Thyroid gland (tissue), 4 donors: ENCODE measurements around the gene HELZ. TPM values are rescaled to one million over a fixed set of nuclear protein-coding genes. Genes with fewer than 3 reads are reported as not detected.

ENCODE experiments used
- DNase-seq, 2 donors: peaks; one replicate each; pipeline ENCODE4 v3.0.0-alpha.2; 2019
- H3K27ac ChIP-seq, 3 donors: fragments of 200-600 bp; sonication (generic); 1 replicate in 2 of 3; 2 replicates in 1 of 3; pipeline ENCODE4 v1.5.1; 2016 to 2019; ENCODE audit warnings: mild to moderate bottlenecking in 1 of 3, moderate library complexity in 1 of 3
- H3K27me3 ChIP-seq: fragments of 200-600 bp; sonication (generic); one replicate; pipeline ENCODE4 v1.5.1; 2019
- H3K36me3 ChIP-seq, 2 donors: fragments of 200-600 bp; sonication (generic); one replicate each; pipeline ENCODE4 v1.5.1; 2016 to 2019
- H3K4me1 ChIP-seq, 2 donors: fragments of 200-600 bp; sonication (generic); one replicate each; pipeline ENCODE4 v1.5.1; 2017 to 2019
- H3K4me3 ChIP-seq, 3 donors: fragments of 200-600 bp; sonication (generic); replicated peaks in 1 of 3; 1 replicate in 2 of 3; 2 replicates in 1 of 3; pipeline ENCODE4 v1.5.1; 2016; ENCODE audit warnings: mild to moderate bottlenecking in 1 of 3
- H3K9me3 ChIP-seq: fragments of 200-600 bp; sonication (generic); one replicate; pipeline ENCODE4 v1.5.1; 2017
- POLR2A ChIP-seq, 2 donors: fragments of 450-650 bp; IDR thresholded peaks; one replicate each; pipeline ENCODE4 v1.6.1; 2017; ENCODE audit warnings: antibody characterized with exemption in 2 of 2, mild to moderate bottlenecking in 2 of 2, moderate library complexity in 1 of 2
- WGBS, 2 donors: methylation state at CpG; one replicate each; pipeline ENCODE4 v1.1.5; 2017; 5-methylcytosine and 5-hydroxymethylcytosine counted together
- intact Hi-C: fragments of 100-400 bp; cut with DNase I; formaldehyde crosslinking; loops from one replicate; pipeline ENCODE4 v1.15.1; 2023
- total RNA-seq, 4 donors: library from RNA; depleted of rRNA; stranded (reverse); fragments of >200 nt; gene quantifications; one replicate each; pipeline ENCODE4 v1.2.3, GENCODE V29; 2016
- TF ChIP-seq, protein P1 (sequence below), 6 experiments: fragments of 200-600 bp in 3 of 6; fragments of 450-650 bp in 3 of 6; sonication (generic) in 3 of 6; IDR thresholded peaks; one replicate each; pipeline ENCODE4 v1.5.1; 2016 to 2019; ENCODE audit warnings: antibody characterized with exemption in 6 of 6, mild to moderate bottlenecking in 2 of 6, inconsistent platforms in 1 of 6, moderate library complexity in 1 of 6

HELZ gene
- total RNA-seq, 4 donors from 2014 or later: 63.4 to 134 (median 88.2) TPM

DNA sequence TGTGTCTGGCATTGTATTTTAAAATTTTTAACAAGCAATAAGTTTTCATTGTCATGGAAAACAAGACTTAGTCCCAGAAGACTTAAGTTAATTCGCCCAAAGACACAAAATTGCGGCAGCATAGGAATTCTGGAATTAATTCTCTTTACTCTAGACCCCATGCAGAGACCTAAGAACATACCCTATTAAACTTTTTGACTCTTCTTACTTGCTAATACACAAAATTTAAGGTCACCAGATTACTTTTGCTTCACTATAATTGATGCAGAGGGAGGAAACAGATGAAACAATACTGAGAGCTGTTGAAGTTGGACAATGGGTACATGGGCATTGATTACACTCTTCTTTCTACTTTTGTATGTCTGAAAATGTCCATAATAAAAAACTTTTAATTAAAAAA, 12.6 kb downstream of the HELZ start:
- no peak for DNase-seq
- WGBS, 2 donors: 93 to 96% methylated on average over 2 of the region's 2 CpGs
- H3K27me3 ChIP-seq: no peaks in the 10 kb centered on the region
- intact Hi-C loops: no loop called here
- H3K4me3 ChIP-seq: no peak overlapping the region
- no peak for TF ChIP-seq POLR2A (IDR thresholded peaks at IDR 0.05)
- TF ChIP-seq, protein P1, sequence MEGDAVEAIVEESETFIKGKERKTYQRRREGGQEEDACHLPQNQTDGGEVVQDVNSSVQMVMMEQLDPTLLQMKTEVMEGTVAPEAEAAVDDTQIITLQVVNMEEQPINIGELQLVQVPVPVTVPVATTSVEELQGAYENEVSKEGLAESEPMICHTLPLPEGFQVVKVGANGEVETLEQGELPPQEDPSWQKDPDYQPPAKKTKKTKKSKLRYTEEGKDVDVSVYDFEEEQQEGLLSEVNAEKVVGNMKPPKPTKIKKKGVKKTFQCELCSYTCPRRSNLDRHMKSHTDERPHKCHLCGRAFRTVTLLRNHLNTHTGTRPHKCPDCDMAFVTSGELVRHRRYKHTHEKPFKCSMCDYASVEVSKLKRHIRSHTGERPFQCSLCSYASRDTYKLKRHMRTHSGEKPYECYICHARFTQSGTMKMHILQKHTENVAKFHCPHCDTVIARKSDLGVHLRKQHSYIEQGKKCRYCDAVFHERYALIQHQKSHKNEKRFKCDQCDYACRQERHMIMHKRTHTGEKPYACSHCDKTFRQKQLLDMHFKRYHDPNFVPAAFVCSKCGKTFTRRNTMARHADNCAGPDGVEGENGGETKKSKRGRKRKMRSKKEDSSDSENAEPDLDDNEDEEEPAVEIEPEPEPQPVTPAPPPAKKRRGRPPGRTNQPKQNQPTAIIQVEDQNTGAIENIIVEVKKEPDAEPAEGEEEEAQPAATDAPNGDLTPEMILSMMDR (IDR thresholded peaks at IDR 0.05): no peak
- no peaks in the 10 kb centered on the region for H3K9me3 ChIP-seq
- H3K4me1 ChIP-seq: peaks cover 0 to 4% of the 10 kb centered on the region in 2 donors
- H3K36me3 ChIP-seq: peaks cover 0 to 9% of the 10 kb centered on the region in 2 donors
- no peak overlapping the region for H3K27ac ChIP-seq

DNA sequence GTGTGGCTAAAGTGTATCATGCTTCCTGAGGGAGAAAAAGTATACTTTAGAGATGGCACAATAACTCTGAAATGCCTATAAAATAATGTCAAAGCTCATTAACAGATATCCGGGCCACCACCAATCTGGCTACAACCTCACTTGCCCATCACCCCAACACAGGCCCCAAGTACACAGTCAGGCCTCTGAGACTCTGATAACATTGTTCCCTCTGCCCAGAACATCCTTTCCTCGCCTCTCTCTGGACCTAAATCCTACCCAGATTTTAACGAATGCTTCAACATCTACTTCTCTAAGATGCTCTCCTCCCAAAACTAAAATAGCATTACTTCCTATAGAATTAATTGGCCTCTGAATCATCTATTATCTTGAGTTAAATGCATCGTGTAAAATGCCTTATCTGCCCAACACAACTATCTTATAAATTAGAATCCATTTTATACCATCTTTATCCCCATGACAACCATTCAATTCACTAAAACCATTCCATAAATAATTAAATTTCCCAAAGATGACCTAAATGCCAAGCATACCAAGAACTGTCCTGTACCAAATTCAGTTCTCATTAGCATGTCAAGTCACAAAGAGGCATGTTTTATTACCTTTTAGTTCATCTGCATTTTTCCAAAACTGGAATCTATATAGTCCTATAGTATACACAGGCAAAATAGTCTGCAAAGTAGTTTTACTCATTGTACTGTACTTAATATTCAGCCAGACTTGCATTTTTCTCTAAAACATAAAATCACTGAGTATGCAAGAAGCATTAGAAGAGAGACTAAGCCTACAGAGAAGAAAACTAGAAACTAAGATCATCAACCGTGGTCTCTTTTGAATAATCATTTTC, 15.7 kb downstream of the HELZ start:
- TF ChIP-seq, protein P1 (IDR thresholded peaks at IDR 0.05): no peak
- TF ChIP-seq POLR2A (IDR thresholded peaks at IDR 0.05): no peak
- intact Hi-C loops: no loop called here
- H3K4me1 ChIP-seq: peaks cover 0 to 7% of the 10 kb centered on the region in 2 donors
- no peak overlapping the region for H3K4me3 ChIP-seq
- no peaks in the 10 kb centered on the region for H3K9me3 ChIP-seq
- 90 to 93% methylated on average over 5 of the region's 5 CpGs for whole genome bisulfite sequencing, 2 donors
- DNase-seq: no peak
- H3K27me3 ChIP-seq: no peaks in the 10 kb centered on the region
- H3K36me3 ChIP-seq: no peaks in the 10 kb centered on the region
- no peak overlapping the region for H3K27ac ChIP-seq

DNA sequence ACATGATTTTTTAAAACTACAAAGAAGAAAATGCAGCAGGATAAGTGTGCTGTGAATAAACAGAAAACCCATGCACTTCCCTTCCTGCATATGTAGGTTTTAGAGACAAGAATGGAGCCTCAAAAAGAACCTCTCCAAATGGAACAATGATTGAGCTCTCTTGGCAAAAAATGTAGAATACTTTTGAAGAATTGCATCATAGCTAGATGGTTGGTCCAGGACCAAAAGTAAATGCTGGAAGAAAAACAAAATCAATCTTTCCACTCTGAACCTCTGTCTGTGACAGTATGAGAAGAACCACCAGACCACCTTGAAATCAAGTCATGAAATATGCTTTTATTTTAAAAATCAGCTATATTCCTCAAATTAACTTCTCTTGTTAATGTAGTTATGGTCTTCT, 17.5 kb downstream of the HELZ start:
- no peak overlapping the region for H3K4me3 ChIP-seq
- DNase-seq: no peak
- no peaks in the 10 kb centered on the region for H3K36me3 ChIP-seq
- intact Hi-C loops: no loop called here
- TF ChIP-seq, protein P1 (IDR thresholded peaks at IDR 0.05): no peak
- no peak overlapping the region for H3K27ac ChIP-seq
- H3K9me3 ChIP-seq: no peaks in the 10 kb centered on the region
- peaks cover 0 to 7% of the 10 kb centered on the region in 2 donors for H3K4me1 ChIP-seq
- no peaks in the 10 kb centered on the region for H3K27me3 ChIP-seq

DNA sequence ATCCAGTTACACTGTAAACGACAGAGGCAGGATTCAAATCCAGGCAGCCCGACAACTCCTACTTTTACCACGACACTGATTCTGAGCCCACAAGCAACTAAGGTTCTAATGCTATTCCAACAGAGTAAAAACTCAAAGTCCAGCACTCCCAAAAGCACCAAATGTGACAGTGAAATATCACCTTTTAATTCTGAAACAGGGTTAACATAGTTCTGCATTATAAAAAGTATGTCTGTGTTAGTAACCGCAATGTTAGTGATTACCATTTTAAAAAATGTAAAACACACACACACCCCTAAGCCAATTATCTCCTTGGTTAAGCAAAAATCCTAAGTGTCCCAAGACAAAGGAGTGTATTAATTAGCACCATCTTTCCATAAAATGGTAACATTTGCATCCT, 19.7 kb downstream of the HELZ start:
- intact Hi-C loops: no loop called here
- Histone ChIP-seq H3K9me3 (no peaks in the 10 kb centered on the region), H3K36me3 (no peaks in the 10 kb centered on the region), H3K27ac (no peak overlapping the region), H3K4me1 (peaks cover 0 to 11% of the 10 kb centered on the region in 2 donors), H3K4me3 (no peak overlapping the region), H3K27me3 (no peaks in the 10 kb centered on the region)
- DNase-seq: no peak
- WGBS, 2 donors: 90 to 96% methylated on average over 4 of the region's 4 CpGs
- TF ChIP-seq, protein P1 (IDR thresholded peaks at IDR 0.05): no peak
- TF ChIP-seq POLR2A (IDR thresholded peaks at IDR 0.05): no peak

DNA sequence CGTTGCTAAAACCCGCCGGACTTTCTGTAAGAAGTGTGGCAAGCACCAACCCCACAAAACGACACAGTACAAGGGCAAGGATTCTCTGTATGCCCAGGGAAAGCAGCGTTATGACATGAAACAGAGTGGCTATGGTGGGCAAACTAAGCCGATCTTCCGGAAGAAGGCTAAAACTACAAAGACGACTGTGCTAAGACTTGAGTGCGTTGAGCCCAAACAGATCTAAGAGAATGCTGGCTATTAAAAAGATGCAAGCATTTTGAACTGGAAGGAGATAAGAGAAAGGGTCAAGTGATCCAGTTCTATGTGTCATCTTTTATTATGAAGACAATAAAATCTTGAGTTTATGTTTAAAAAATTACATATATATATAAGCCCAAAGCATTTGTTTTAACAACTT, 20.3 kb downstream of the HELZ start:
- no peaks in the 10 kb centered on the region for H3K27me3 ChIP-seq
- H3K36me3 ChIP-seq: no peaks in the 10 kb centered on the region
- no peak for DNase-seq
- intact Hi-C loops: no loop called here
- no peaks in the 10 kb centered on the region for H3K9me3 ChIP-seq
- TF ChIP-seq, protein P1 (IDR thresholded peaks at IDR 0.05): no peak
- TF ChIP-seq POLR2A (IDR thresholded peaks at IDR 0.05): no peak
- 88 to 94% methylated on average over 9 of the region's 9 CpGs for WGBS, 2 donors
- peaks cover 0 to 11% of the 10 kb centered on the region in 2 donors for H3K4me1 ChIP-seq
- no peak overlapping the region for H3K27ac ChIP-seq
- H3K4me3 ChIP-seq: no peak overlapping the region
